ENCODE results near the gene TEX30.

DNA sequence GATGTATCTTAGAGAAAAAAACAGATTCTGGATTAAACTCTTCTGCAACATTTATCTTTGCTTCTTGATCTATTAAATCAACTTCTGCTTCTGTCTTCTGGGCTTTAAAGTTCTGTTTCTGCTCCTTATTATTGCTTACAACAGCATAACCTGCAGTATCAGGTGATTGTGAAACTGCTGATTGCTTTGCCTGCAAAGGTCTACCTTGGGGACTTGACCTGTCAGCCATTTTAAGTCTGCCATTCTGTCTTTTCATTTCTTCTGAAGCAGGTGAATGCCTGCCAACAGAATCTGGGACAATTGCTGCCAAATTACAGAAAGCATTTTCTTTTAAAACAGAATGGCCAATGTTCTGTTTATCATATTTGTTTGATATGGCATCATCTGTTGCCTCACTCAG lies 31.1 kb downstream of the TEX30 start:
- TF ChIP-seq, protein P1, sequence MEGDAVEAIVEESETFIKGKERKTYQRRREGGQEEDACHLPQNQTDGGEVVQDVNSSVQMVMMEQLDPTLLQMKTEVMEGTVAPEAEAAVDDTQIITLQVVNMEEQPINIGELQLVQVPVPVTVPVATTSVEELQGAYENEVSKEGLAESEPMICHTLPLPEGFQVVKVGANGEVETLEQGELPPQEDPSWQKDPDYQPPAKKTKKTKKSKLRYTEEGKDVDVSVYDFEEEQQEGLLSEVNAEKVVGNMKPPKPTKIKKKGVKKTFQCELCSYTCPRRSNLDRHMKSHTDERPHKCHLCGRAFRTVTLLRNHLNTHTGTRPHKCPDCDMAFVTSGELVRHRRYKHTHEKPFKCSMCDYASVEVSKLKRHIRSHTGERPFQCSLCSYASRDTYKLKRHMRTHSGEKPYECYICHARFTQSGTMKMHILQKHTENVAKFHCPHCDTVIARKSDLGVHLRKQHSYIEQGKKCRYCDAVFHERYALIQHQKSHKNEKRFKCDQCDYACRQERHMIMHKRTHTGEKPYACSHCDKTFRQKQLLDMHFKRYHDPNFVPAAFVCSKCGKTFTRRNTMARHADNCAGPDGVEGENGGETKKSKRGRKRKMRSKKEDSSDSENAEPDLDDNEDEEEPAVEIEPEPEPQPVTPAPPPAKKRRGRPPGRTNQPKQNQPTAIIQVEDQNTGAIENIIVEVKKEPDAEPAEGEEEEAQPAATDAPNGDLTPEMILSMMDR (IDR thresholded peaks at IDR 0.05): no peak
- TF ChIP-seq POLR2A (IDR thresholded peaks at IDR 0.05): no peak

All from lower leg skin (tissue), 3 donors.